Glutamatergic neuron (in vitro differentiated cells): ENCODE data around the gene IKZF2. TPM values are rescaled to one million over a fixed set of nuclear protein-coding genes. Genes with fewer than 3 reads are reported as not detected.

Experiments used
- DNase-seq: peaks from one replicate; pipeline ENCODE4 v3.0.0; 2022
- H3K27ac Mint-ChIP-seq: one replicate; pipeline ENCODE4 v1.8.0; 2020; ENCODE audit warnings: mild to moderate bottlenecking, mixed read lengths, inconsistent platforms; ENCODE audit not compliant: unreplicated experiment
- H3K27me3 Mint-ChIP-seq: one replicate; pipeline ENCODE4 v1.8.0; 2020; ENCODE audit warnings: mild to moderate bottlenecking, moderate library complexity, mixed read lengths, inconsistent platforms; ENCODE audit not compliant: unreplicated experiment
- H3K36me3 Mint-ChIP-seq: one replicate; pipeline ENCODE4 v1.8.0; 2020; ENCODE audit warnings: mild to moderate bottlenecking, mixed read lengths, inconsistent platforms; ENCODE audit not compliant: unreplicated experiment
- H3K4me1 Mint-ChIP-seq: one replicate; pipeline ENCODE4 v1.8.0; 2020; ENCODE audit warnings: mild to moderate bottlenecking, low read depth, mixed read lengths, inconsistent platforms; ENCODE audit not compliant: unreplicated experiment
- H3K4me3 Mint-ChIP-seq: one replicate; pipeline ENCODE4 v1.8.0; 2020; ENCODE audit warnings: mild to moderate bottlenecking, mixed read lengths, inconsistent platforms; ENCODE audit not compliant: unreplicated experiment
- H3K9me3 Mint-ChIP-seq: one replicate; pipeline ENCODE4 v1.8.0; 2020; ENCODE audit warnings: mild to moderate bottlenecking, moderate library complexity, mixed read lengths, inconsistent platforms; ENCODE audit not compliant: unreplicated experiment
- CTCF ChIP-seq: fragments of 200-600 bp; sonication (generic); IDR thresholded peaks from one replicate; pipeline ENCODE4 v1.5.0; 2021; ENCODE audit not compliant: partially characterized antibody, unreplicated experiment
- total RNA-seq: library from RNA; stranded (reverse); fragmentation: NEBNext Ultra II Directional; extraction: Animal tissue kit (Norgen Biotek cat#: 25700); gene quantifications from one replicate; pipeline ENCODE4 v1.2.1, GENCODE V29; 2021; ENCODE audit not compliant: unreplicated experiment

Gene IKZF2
- total RNA-seq, 1 donor from 2014 or later = 1.8 TPM

GRCh38 chr2:212991120-212991519 lies 160.3 kb downstream of the IKZF2 start:
- no peak overlapping the region for H3K27ac Mint-ChIP-seq

GRCh38 chr2:212990697-212991096 lies 160.7 kb downstream of the IKZF2 start:
- Mint-ChIP-seq H3K27ac (no peak overlapping the region), H3K36me3 (no peaks in the 10 kb centered on the region), H3K4me3 (no peak overlapping the region), H3K9me3 (no peaks in the 10 kb centered on the region), H3K27me3 (no peaks in the 10 kb centered on the region), H3K4me1 (no peaks in the 10 kb centered on the region)
- DNase-seq = no peak
- no peak for TF ChIP-seq CTCF

More at GRCh38 chr2:212991120-212991519, 160.3 kb downstream of the IKZF2 start:
- Mint-ChIP-seq H3K4me1 (no peaks in the 10 kb centered on the region), H3K27me3 (no peaks in the 10 kb centered on the region), H3K36me3 (no peaks in the 10 kb centered on the region), H3K4me3 (no peak overlapping the region), H3K9me3 (no peaks in the 10 kb centered on the region)
- TF ChIP-seq CTCF = no peak
- DNase-seq = no peak

- no peak for TF ChIP-seq CTCF
- Mint-ChIP-seq H3K4me1 (no peaks in the 10 kb centered on the region), H3K27me3 (no peaks in the 10 kb centered on the region)
These were observed 163.9 kb downstream of the IKZF2 start for GRCh38 chr2:212987492-212987891.

GRCh38 chr2:212984129-212984528 lies 167.3 kb downstream of the IKZF2 start:
- no peaks in the 10 kb centered on the region for H3K27me3 Mint-ChIP-seq
- no peak for TF ChIP-seq CTCF
- H3K4me1 Mint-ChIP-seq = no peaks in the 10 kb centered on the region
- no peaks in the 10 kb centered on the region for H3K9me3 Mint-ChIP-seq
- H3K4me3 Mint-ChIP-seq = no peak overlapping the region
- H3K36me3 Mint-ChIP-seq = no peaks in the 10 kb centered on the region
- no peak for DNase-seq
- H3K27ac Mint-ChIP-seq = no peak overlapping the region

More at GRCh38 chr2:212987492-212987891, 163.9 kb downstream of the IKZF2 start:
- H3K36me3 Mint-ChIP-seq = no peaks in the 10 kb centered on the region
- no peaks in the 10 kb centered on the region for H3K9me3 Mint-ChIP-seq
- no peak for DNase-seq
- H3K27ac Mint-ChIP-seq = no peak overlapping the region
- no peak overlapping the region for H3K4me3 Mint-ChIP-seq

GRCh38 chr2:212979799-212980198 lies 171.6 kb downstream of the IKZF2 start:
- Mint-ChIP-seq H3K4me1 (no peaks in the 10 kb centered on the region), H3K27ac (no peak overlapping the region), H3K27me3 (no peaks in the 10 kb centered on the region), H3K4me3 (no peak overlapping the region), H3K36me3 (no peaks in the 10 kb centered on the region), H3K9me3 (no peaks in the 10 kb centered on the region)
- DNase-seq = no peak
- no peak for TF ChIP-seq CTCF
